Measurements from ENCODE around the gene STK17B. TPM values are rescaled to one million over a fixed set of nuclear protein-coding genes. Genes with fewer than 3 reads are reported as not detected.

STK17B gene
- total and polyA plus RNA-seq, 8 donors, result 1.9 to 10.9 (median 6.9) TPM

- Histone ChIP-seq H3K27me3 (no peaks in the 10 kb centered on the region), H3K27ac (no peak overlapping the region), H3K4me1 (peaks cover 0 to 2% (median 0%) of the 10 kb centered on the region in 3 donors), H3K4me3 (no peak overlapping the region), H3K36me3 (no peaks in the 10 kb centered on the region), H3K9me3 (no peaks in the 10 kb centered on the region)
- ATAC-seq, result peak in 1 of 4 donors; percentile 46
- no peak for FAIRE-seq
- intact Hi-C loops (cut with DNase I), result no loop called here
- DNase-seq, result no peak
- TF ChIP-seq CTCF (IDR thresholded peaks at IDR 0.05), result no peak
These were observed 34.6 kb upstream of the STK17B start for GRCh38 chr2:196205881-196206435.

GRCh38 chr2:196205011-196205766 lies 33.8 kb upstream of the STK17B start:
- intact Hi-C loops (cut with DNase I), result no loop called here
- Histone ChIP-seq H3K27me3 (no peaks in the 10 kb centered on the region), H3K9me3 (no peaks in the 10 kb centered on the region), H3K27ac (no peak overlapping the region), H3K36me3 (no peaks in the 10 kb centered on the region), H3K4me1 (peaks cover 0 to 2% (median 0%) of the 10 kb centered on the region in 3 donors), H3K4me3 (no peak overlapping the region)
- WGBS, 2 donors, result 66 to 85% methylated on average over 5 of the region's 5 CpGs
- no peak for ATAC-seq
- FAIRE-seq, result no peak
- DNase-seq, result no peak
- TF ChIP-seq CTCF (IDR thresholded peaks at IDR 0.05), result no peak

- Histone ChIP-seq H3K9me3 (no peaks in the 10 kb centered on the region), H3K4me3 (no peak overlapping the region), H3K27me3 (no peaks in the 10 kb centered on the region), H3K4me1 (peaks cover 0 to 2% (median 0%) of the 10 kb centered on the region in 3 donors), H3K36me3 (no peaks in the 10 kb centered on the region), H3K27ac (no peak overlapping the region)
- ATAC-seq (no peak), FAIRE-seq (no peak), DNase-seq (no peak)
- intact Hi-C loops (cut with DNase I), result no loop called here
- WGBS, 2 donors, result 71 to 79% methylated on average over 5 of the region's 5 CpGs
- no peak for TF ChIP-seq CTCF (IDR thresholded peaks at IDR 0.05)
These were observed 30.0 kb upstream of the STK17B start for GRCh38 chr2:196201229-196202009.

GRCh38 chr2:196200557-196200956 lies 29.2 kb upstream of the STK17B start:
- Histone ChIP-seq H3K4me3 (no peak overlapping the region), H3K4me1 (peaks cover 0 to 2% (median 0%) of the 10 kb centered on the region in 3 donors), H3K27me3 (no peaks in the 10 kb centered on the region), H3K9me3 (no peaks in the 10 kb centered on the region), H3K36me3 (no peaks in the 10 kb centered on the region), H3K27ac (no peak overlapping the region)
- WGBS, 2 donors, result 72 to 80% methylated on average over 2 of the region's 2 CpGs
- no peak for ATAC-seq
- FAIRE-seq, result no peak
- no peak for DNase-seq
- no peak for TF ChIP-seq CTCF (IDR thresholded peaks at IDR 0.05)
- intact Hi-C loops (cut with DNase I), result no loop called here

Data from pancreas (tissue), 10 donors.